ENCODE results near the gene DFFA. TPM values are rescaled to one million over a fixed set of nuclear protein-coding genes. Genes with fewer than 3 reads are reported as not detected.
A peak's percentile ranks its signal among the peaks of the same experiment; 100 is the strongest.
"Not testable (repeated sequence)": the region's sequence is repeated elsewhere in the genome, so short reads cannot be mapped to it uniquely, and the experiment has no call there.

Gene DFFA
- total RNA-seq, 3 donors from 2014 or later (not counting 1 experiment from before 2014, with no cell fraction given): 17.5 to 21.8 (median 21.5) TPM

DNA sequence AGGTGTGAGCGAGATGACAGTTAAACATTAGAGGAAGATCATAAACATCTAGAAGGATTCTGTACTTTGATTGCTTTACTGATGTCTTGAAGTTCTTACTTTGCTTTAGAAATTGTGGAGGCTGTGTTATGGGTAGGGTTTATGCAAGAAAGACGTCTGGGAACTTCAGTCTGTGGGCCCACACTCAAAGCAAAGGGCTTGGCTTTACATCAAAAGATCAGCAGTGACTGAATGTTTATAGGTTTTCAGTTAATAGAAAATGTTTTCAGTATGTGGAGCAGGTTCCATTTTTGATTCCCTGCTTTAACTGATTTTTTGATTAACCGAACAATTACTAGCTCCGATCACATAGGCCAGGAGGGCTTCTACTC, 34.3 kb upstream of the DFFA start:
- no peak overlapping the region for H3K4me3 ChIP-seq (ENCODE audit: low read length)
- intact Hi-C loops (cut with micrococcal nuclease): loop anchor here (1.0 kb wide), 2 partner anchors 132 to 361 kb away; no protein-coding TSS in a partner anchor
- no peak overlapping the region for H3K4me3 Mint-ChIP-seq
- H3K4me1 Mint-ChIP-seq: peaks cover 36% of the 10 kb centered on the region in 2 donors
- no peak overlapping the region for H3K27ac ChIP-seq (ENCODE audit: low read length)
- H3K9me3 ChIP-seq (ENCODE audit: control insufficient read depth, insufficient read depth, low read length): no peaks in the 10 kb centered on the region
- H3K36me3 ChIP-seq (ENCODE audit: control insufficient read depth, insufficient read depth, low read length): no peaks in the 10 kb centered on the region
- no peaks in the 10 kb centered on the region for H3K36me3 Mint-ChIP-seq
- no peak for ATAC-seq
- no peaks in the 10 kb centered on the region for H3K9me3 Mint-ChIP-seq
- peaks cover 17% of the 10 kb centered on the region for H3K4me1 ChIP-seq (ENCODE audit: control insufficient read depth, insufficient read depth, low read length)
- H3K27me3 Mint-ChIP-seq (ENCODE audit: low read depth in 2 of 2): no peaks in the 10 kb centered on the region
- no peaks in the 10 kb centered on the region for H3K27me3 ChIP-seq (ENCODE audit: control insufficient read depth, insufficient read depth, low read length)
- H3K27ac Mint-ChIP-seq: peak overlapping the region in 1 of 2 donors; percentile 68
- WGBS (ENCODE audit: insufficient coverage): 78% methylated on average over 4 of the region's 4 CpGs
- no peak for DNase-seq
- TF ChIP-seq, protein P1, sequence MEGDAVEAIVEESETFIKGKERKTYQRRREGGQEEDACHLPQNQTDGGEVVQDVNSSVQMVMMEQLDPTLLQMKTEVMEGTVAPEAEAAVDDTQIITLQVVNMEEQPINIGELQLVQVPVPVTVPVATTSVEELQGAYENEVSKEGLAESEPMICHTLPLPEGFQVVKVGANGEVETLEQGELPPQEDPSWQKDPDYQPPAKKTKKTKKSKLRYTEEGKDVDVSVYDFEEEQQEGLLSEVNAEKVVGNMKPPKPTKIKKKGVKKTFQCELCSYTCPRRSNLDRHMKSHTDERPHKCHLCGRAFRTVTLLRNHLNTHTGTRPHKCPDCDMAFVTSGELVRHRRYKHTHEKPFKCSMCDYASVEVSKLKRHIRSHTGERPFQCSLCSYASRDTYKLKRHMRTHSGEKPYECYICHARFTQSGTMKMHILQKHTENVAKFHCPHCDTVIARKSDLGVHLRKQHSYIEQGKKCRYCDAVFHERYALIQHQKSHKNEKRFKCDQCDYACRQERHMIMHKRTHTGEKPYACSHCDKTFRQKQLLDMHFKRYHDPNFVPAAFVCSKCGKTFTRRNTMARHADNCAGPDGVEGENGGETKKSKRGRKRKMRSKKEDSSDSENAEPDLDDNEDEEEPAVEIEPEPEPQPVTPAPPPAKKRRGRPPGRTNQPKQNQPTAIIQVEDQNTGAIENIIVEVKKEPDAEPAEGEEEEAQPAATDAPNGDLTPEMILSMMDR (IDR thresholded peaks at IDR 0.05): no peak

DNA sequence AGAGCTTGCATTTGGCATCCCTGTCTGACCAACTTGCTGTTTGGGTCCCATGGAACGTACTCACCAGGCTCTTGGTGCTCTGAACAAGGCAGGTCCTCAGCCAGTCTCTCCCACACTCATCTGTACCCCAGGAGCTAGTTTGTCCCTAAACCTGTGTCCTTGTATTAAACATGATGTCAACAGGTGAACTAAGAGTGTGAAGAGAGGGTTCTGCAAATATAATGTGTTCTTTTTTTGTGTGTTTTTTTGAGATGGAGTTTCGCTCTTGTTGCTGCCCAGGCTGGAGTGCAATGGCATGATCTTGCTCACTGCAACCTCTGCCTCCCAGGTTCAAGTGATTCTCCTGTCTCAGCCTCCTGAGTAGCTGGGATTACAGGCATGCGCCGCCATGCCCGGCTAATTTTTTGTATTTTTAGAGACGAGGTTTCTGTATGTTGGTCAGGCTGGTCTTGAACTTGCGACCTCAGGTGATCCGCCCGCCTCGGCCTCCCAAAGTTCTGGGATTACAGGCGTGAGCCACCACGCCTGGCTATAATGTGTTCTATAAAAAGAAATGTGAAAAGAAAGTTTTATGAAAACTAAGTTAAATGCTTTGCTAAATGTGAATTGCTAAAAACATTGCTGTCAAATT, 33.8 kb upstream of the DFFA start:
- peaks cover 31% of the 10 kb centered on the region in 2 donors for H3K4me1 Mint-ChIP-seq
- H3K4me3 Mint-ChIP-seq; H3K9me3 ChIP-seq (ENCODE audit: control insufficient read depth, insufficient read depth, low read length); H3K27ac ChIP-seq (ENCODE audit: low read length); H3K36me3 ChIP-seq (ENCODE audit: control insufficient read depth, insufficient read depth, low read length); DNase-seq; H3K9me3 Mint-ChIP-seq; H3K36me3 Mint-ChIP-seq; intact Hi-C loops (cut with micrococcal nuclease); H3K27me3 ChIP-seq (ENCODE audit: control insufficient read depth, insufficient read depth, low read length); ATAC-seq; H3K27me3 Mint-ChIP-seq (ENCODE audit: low read depth in 2 of 2); H3K4me3 ChIP-seq (ENCODE audit: low read length): not testable (repeated sequence)
- H3K27ac Mint-ChIP-seq: peak overlapping the region in 1 of 2 donors; percentile 68
- H3K4me1 ChIP-seq (ENCODE audit: control insufficient read depth, insufficient read depth, low read length): peaks cover 12% of the 10 kb centered on the region
- WGBS (ENCODE audit: insufficient coverage): 94% methylated on average over 12 of the region's 12 CpGs

DNA sequence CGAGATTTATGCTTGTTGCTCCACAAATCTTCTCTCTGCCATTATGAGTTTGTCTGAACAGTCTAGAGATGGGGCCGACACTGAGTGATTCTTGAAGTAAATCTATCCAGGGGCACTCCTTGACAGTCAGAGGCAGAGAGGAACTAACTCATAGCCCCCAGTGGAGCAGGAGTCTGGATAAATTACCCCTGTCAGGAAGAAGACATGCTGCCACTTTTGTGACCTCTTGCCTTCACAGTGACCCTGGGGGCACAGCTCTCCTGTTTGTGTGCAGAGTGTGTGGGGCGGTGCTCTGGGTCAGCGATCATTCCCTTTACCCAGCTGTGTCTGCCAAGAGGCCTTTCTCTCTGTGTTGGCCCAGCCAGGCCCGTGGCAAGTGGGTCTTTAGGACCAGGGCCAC, 31.9 kb upstream of the DFFA start:
- Histone ChIP-seq H3K4me3 (ENCODE audit: low read length) (no peak overlapping the region), H3K9me3 (ENCODE audit: control insufficient read depth, insufficient read depth, low read length) (no peaks in the 10 kb centered on the region), H3K36me3 (ENCODE audit: control insufficient read depth, insufficient read depth, low read length) (no peaks in the 10 kb centered on the region), H3K27ac (ENCODE audit: low read length) (no peak overlapping the region), H3K4me1 (ENCODE audit: control insufficient read depth, insufficient read depth, low read length) (no peaks in the 10 kb centered on the region), H3K27me3 (ENCODE audit: control insufficient read depth, insufficient read depth, low read length) (no peaks in the 10 kb centered on the region)
- peak overlapping the region in 1 of 2 donors; percentile 9 for H3K27ac Mint-ChIP-seq
- no peak for DNase-seq
- peaks cover 16% of the 10 kb centered on the region in 2 donors for H3K4me1 Mint-ChIP-seq
- H3K4me3 Mint-ChIP-seq: no peak overlapping the region
- TF ChIP-seq, protein P1 (IDR thresholded peaks at IDR 0.05): no peak
- H3K36me3 Mint-ChIP-seq: no peaks in the 10 kb centered on the region
- 77% methylated on average over 5 of the region's 5 CpGs for WGBS (ENCODE audit: insufficient coverage)
- intact Hi-C loops (cut with micrococcal nuclease): no loop called here
- H3K27me3 Mint-ChIP-seq (ENCODE audit: low read depth in 2 of 2): no peaks in the 10 kb centered on the region
- no peaks in the 10 kb centered on the region for H3K9me3 Mint-ChIP-seq
- ATAC-seq: no peak

GRCh38 chr1:10502206-10502605, 29.9 kb upstream of the DFFA start:
- no peaks in the 10 kb centered on the region for H3K9me3 ChIP-seq (ENCODE audit: control insufficient read depth, insufficient read depth, low read length)
- no peak overlapping the region for H3K27ac ChIP-seq (ENCODE audit: low read length)
- Mint-ChIP-seq H3K27me3 (ENCODE audit: low read depth in 2 of 2) (no peaks in the 10 kb centered on the region), H3K9me3 (no peaks in the 10 kb centered on the region), H3K4me3 (no peak overlapping the region), H3K36me3 (no peaks in the 10 kb centered on the region), H3K4me1 (peaks cover 21 to 25% of the 10 kb centered on the region in 2 donors), H3K27ac (peak overlapping the region in 1 of 2 donors; percentile 4)
- H3K4me3 ChIP-seq (ENCODE audit: low read length): no peak overlapping the region
- no peak for ATAC-seq
- 83% methylated on average over 5 of the region's 5 CpGs for WGBS (ENCODE audit: insufficient coverage)
- H3K27me3 ChIP-seq (ENCODE audit: control insufficient read depth, insufficient read depth, low read length): no peaks in the 10 kb centered on the region
- intact Hi-C loops (cut with micrococcal nuclease): no loop called here
- TF ChIP-seq, protein P1 (IDR thresholded peaks at IDR 0.05): no peak
- no peak for DNase-seq
- no peaks in the 10 kb centered on the region for H3K36me3 ChIP-seq (ENCODE audit: control insufficient read depth, insufficient read depth, low read length)
- peaks cover 14% of the 10 kb centered on the region for H3K4me1 ChIP-seq (ENCODE audit: control insufficient read depth, insufficient read depth, low read length)
